GM12874 (cell line): ENCODE data around the gene GC.

ENCODE experiments used
- TF ChIP-seq, protein P1 (sequence below): IDR thresholded peaks from 2 replicates; pipeline ENCODE4 v1.5.1; 2011; ENCODE audit warnings: low read depth, mild to moderate bottlenecking, control low read depth, low read length, moderate library complexity; ENCODE audit not compliant: insufficient read depth

Gene GC

GRCh38 chr4:71783972-71784371 is at the start of gene GC:
GC (minus strand) TSS chr4:71784079; CDS start chr4:71784018, 61 bp downstream.
- TF ChIP-seq, protein P1, sequence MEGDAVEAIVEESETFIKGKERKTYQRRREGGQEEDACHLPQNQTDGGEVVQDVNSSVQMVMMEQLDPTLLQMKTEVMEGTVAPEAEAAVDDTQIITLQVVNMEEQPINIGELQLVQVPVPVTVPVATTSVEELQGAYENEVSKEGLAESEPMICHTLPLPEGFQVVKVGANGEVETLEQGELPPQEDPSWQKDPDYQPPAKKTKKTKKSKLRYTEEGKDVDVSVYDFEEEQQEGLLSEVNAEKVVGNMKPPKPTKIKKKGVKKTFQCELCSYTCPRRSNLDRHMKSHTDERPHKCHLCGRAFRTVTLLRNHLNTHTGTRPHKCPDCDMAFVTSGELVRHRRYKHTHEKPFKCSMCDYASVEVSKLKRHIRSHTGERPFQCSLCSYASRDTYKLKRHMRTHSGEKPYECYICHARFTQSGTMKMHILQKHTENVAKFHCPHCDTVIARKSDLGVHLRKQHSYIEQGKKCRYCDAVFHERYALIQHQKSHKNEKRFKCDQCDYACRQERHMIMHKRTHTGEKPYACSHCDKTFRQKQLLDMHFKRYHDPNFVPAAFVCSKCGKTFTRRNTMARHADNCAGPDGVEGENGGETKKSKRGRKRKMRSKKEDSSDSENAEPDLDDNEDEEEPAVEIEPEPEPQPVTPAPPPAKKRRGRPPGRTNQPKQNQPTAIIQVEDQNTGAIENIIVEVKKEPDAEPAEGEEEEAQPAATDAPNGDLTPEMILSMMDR = no peak

- TF ChIP-seq, protein P1 = no peak
Observed at GRCh38 chr4:71833232-71833900, 49.5 kb upstream of the GC start.

- TF ChIP-seq, protein P1 = no peak
Observed at GRCh38 chr4:71832049-71832448, 48.2 kb upstream of the GC start.

- TF ChIP-seq, protein P1 = no peak
Observed at GRCh38 chr4:71830497-71831190, 46.8 kb upstream of the GC start.

DNA sequence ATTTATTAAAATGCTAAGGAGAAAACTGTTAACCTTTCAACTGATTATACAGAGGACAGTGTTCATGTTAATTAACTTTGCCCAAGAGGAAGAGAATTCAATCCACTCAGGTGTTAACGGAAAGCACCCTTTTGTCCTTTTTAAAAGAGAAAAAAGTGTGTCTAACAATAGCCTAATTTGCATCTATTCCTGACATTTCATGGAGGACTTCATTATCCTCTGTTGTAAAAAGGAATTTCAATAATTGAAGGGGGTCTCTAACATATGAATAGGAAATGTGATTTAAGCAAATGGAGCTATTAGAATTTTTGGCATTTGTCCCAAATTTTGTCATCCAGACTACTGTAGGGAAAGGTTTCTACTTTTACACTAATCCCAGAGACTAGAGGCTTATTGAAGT is 44.6 kb upstream of the GC start:
- TF ChIP-seq, protein P1 = no peak

DNA sequence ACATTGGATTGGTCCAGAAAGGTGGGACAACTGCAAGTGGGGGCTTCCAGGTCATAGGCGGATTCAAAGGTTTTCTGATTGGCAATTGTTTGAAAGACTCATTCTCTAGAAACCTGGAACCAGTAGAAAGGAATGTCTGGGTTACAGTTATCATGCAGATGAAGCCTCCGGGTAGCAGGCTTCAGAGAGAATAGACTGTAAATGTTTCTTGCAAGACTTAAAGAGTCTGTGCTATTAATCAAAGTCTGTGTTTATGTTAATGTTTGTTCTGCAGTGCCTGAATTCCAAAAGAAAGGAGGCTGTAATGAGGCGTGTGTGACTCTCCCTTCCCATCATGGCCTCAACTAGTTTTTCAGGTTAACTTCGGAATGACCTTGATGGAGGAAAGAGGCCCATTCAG is 43.9 kb upstream of the GC start:
- TF ChIP-seq, protein P1 = no peak

DNA sequence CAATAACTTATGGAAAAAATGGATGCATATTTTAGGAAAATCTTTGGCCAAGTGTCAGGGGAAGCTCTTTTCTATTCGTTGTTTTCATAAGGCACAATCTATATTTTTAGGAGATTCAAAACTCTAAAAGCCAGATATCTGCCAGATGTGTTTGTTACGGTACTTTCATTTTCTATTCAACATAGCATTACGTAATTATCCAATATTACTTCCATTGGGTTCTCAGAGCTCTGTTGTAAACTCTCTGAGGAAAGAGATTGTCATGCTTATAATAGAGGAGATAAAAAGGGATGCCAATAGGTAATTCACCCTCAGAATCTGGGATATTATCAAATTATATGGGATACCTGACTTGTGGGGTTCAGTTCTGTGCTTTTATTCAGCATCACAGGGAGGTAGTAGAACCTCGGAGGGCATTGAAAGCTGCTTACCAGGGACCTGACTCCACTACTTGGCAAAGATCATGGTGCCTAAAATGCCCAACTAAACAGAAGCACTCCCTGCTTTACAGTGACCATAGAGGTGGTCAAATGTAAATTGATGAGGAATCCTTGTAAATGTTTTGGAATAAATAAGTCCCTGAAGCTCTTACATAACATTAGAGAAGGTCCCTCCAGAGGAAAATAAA is 32.9 kb upstream of the GC start:
- TF ChIP-seq, protein P1 = no peak
